K562 (cell line): ENCODE measurements around the gene MGA. TPM values are rescaled to one million over a fixed set of nuclear protein-coding genes. Genes with fewer than 3 reads are reported as not detected.
"Not testable (repeated sequence)": the region's sequence is repeated elsewhere in the genome, so short reads cannot be mapped to it uniquely, and the experiment has no call there.

Experiments used
- ATAC-seq: fragments of 200-7000 bp; cut with Tn5 transposase; 3 replicates; pipeline ENCODE4 v1.9.1; 2020; ENCODE audit warnings: moderate library complexity
- BruUV-seq: library from RNA; stranded (reverse); fragments of 400-500 nt; replicated peaks from 2 replicates; lab custom pipeline; 2021; lab: Mats Ljungman, UMichigan
- CTCF ChIA-PET: fragments of 300-600 bp; formaldehyde crosslinking; extraction: SDS; loops from one replicate; lab custom pipeline; 2021; ENCODE audit warnings: low intra/inter-chr PET ratio; lab: Yijun Ruan, JAX
- POLR2A ChIA-PET: fragments of 300-600, 350-650 bp; sonication (Branson Sonifier 250); formaldehyde crosslinking; extraction: SDS; loops from one replicate; lab custom pipeline; 2021; ENCODE audit warnings: antibody characterized with exemption, inconsistent platforms; lab: Yijun Ruan, JAX
- DNase-seq, 4 experiments: peaks; one replicate each; pipeline versions ENCODE4 v3.0.0 to v3.0.0-alpha.2; 2011 to 2018; ENCODE audit warnings: low spot score in 3 of 4, mixed read lengths in 3 of 4; ENCODE audit errors: extremely low read depth in 1 of 4
- FAIRE-seq: peaks from 2 replicates; lab custom pipeline; 2011; peaks lifted over from hg19 to GRCh38; lab: Jason Lieb, UNC
- H2AFZ ChIP-seq: 2 replicates; pipeline ENCODE4 v1.6.0; 2011; ENCODE audit warnings: low read depth, low read length, control low read depth, inconsistent platforms
- H3K27ac ChIP-seq: fragments of 200-600 bp; 3 replicates; pipeline ENCODE4 v1.8.0; 2011; ENCODE audit warnings: low read depth, mild to moderate bottlenecking, control low read depth, inconsistent platforms, low read length, moderate library complexity, mixed read lengths; ENCODE audit errors: extremely low read depth
- H3K27me3 ChIP-seq, 2 experiments: fragments of 300-600 bp in 1 of 2; 2 replicates in 1 of 2; 3 replicates in 1 of 2; pipeline versions ENCODE4 v1.6.0 to v1.8.0; 2011; ENCODE audit warnings: inconsistent platforms in 2 of 2, low read length in 2 of 2, mild to moderate bottlenecking in 1 of 2, mixed read lengths in 1 of 2, moderate library complexity in 1 of 2; ENCODE audit not compliant: control insufficient read depth in 2 of 2, insufficient read depth in 2 of 2
- H3K36me3 ChIP-seq: fragments of 300-600 bp; 3 replicates; pipeline ENCODE4 v1.8.0; 2011; ENCODE audit warnings: mild to moderate bottlenecking, low read length, inconsistent platforms; ENCODE audit not compliant: control insufficient read depth, insufficient read depth
- H3K4me1 ChIP-seq, 2 experiments: fragments of 200-600 bp in 1 of 2; replicated peaks in 1 of 2; 2 replicates in 1 of 2; 3 replicates in 1 of 2; pipeline versions ENCODE4 v1.5.1 to v1.8.0; 2011; ENCODE audit warnings: inconsistent platforms in 2 of 2, low read length in 2 of 2, mild to moderate bottlenecking in 1 of 2, mixed read lengths in 1 of 2, moderate library complexity in 1 of 2; ENCODE audit not compliant: control insufficient read depth in 2 of 2, insufficient read depth in 2 of 2
- H3K4me2 ChIP-seq: 2 replicates; pipeline ENCODE4 v1.6.1; 2011; ENCODE audit warnings: low read length, control low read depth, inconsistent platforms, mixed read lengths; ENCODE audit not compliant: insufficient read depth
- H3K4me3 ChIP-seq: fragments of 200-600 bp; sonication (generic), shearing (Covaris generic); 2 replicates; pipeline ENCODE4 v1.5.1; 2016; ENCODE audit warnings: control low read depth, inconsistent platforms
- H3K79me2 ChIP-seq: fragments of 200-600 bp; 3 replicates; pipeline ENCODE4 v1.8.0; 2011; ENCODE audit warnings: low read length, inconsistent platforms; ENCODE audit not compliant: control insufficient read depth, insufficient read depth
- H3K9ac ChIP-seq, 2 experiments: 2 replicates each; pipeline versions ENCODE4 v1.6.0 to v1.6.1; 2011; ENCODE audit warnings: low read depth in 2 of 2, low read length in 2 of 2, control low read depth in 1 of 2, inconsistent platforms in 1 of 2, mild to moderate bottlenecking in 1 of 2, mixed read lengths in 1 of 2; ENCODE audit not compliant: insufficient read depth in 1 of 2
- H3K9me1 ChIP-seq: one replicate; pipeline ENCODE4 v1.6.0; 2011; ENCODE audit warnings: inconsistent platforms, mild to moderate bottlenecking, low read length, moderate library complexity; ENCODE audit not compliant: control insufficient read depth, insufficient read depth
- H3K9me3 ChIP-seq: replicated peaks from 2 replicates; pipeline ENCODE4 v1.5.1; 2011; ENCODE audit warnings: low read depth, low read length, inconsistent platforms; ENCODE audit not compliant: control insufficient read depth, insufficient read depth
- H4K20me1 ChIP-seq: replicated peaks from 2 replicates; pipeline ENCODE4 v1.6.1; 2011; ENCODE audit warnings: low read length, inconsistent platforms, mixed read lengths; ENCODE audit not compliant: control insufficient read depth, insufficient read depth
- TEAD4 ChIP-seq, 2 experiments: sonication (generic) in 1 of 2; formaldehyde crosslinking in 1 of 2; IDR thresholded peaks; 2 replicates each; pipeline versions ENCODE4 v1.6.1 to v1.8.0; 2012 to 2022; ENCODE audit warnings: borderline replicate concordance in 1 of 2, inconsistent platforms in 1 of 2, low read length in 1 of 2, mild to moderate bottlenecking in 1 of 2, missing genetic modification reagents in 1 of 2
- ZNF12 ChIP-seq: sonication (generic); formaldehyde crosslinking; IDR thresholded peaks from 2 replicates; pipeline ENCODE4 v1.4.0; 2020; ENCODE audit warnings: mild to moderate bottlenecking, missing genetic modification reagents
- WGBS: fragments of 100-300 bp; shearing (Covaris generic); methylation state at CpG from one replicate; pipeline ENCODE4 v1.1.6; 2016; ENCODE audit warnings: low coverage, mixed read lengths; ENCODE audit not compliant: insufficient coverage; ENCODE audit errors: missing lambda C conversion rate; 5-methylcytosine and 5-hydroxymethylcytosine counted together
- in situ Hi-C: fragments of 300-500 bp; cut with MboI; formaldehyde crosslinking; loops from 4 replicates; pipeline ENCODE4 v1.15.0; 2018; ENCODE audit warnings: inconsistent platforms, mixed read lengths
- intact Hi-C: fragments of 100-400 bp; cut with micrococcal nuclease; formaldehyde crosslinking; loops from 2 replicates; pipeline ENCODE4 v1.14.2; 2022
- polyA plus RNA-seq, 8 experiments: library from polyadenylated mRNA; depleted of rRNA in 4 of 8; stranded (reverse) in 5 of 8; unstranded in 3 of 8; fragments of >200 nt; fragmentation: Nextera tagmentation in 2 of 8; fragmentation: Illumina TruSeq in 1 of 8; extraction: Ambion mirVana in 2 of 8; extraction: Trizol in 1 of 8; gene quantifications; 2 replicates each; pipeline versions ENCODE4 v1.2.1 to v1.2.3, GENCODE V29; 2011 to 2014; ENCODE audit warnings: inconsistent platforms in 1 of 8, missing spikeins in 1 of 8
- total RNA-seq, 7 experiments: library from RNA; depleted of rRNA in 6 of 7; stranded (reverse); fragments of >200 nt in 6 of 7; fragmentation: Illumina TruSeq in 2 of 7; extraction: Trizol in 2 of 7; gene quantifications; 2 replicates each; pipeline versions ENCODE4 v1.2.1 to v1.2.3, GENCODE V29; 2011 to 2021; ENCODE audit warnings: low replicate concordance in 1 of 7

MGA gene
- total and polyA plus RNA-seq, 9 of the 15 experiments (the other 6 are each of a cell fraction or from before 2014, with no cell fraction given), result 4.7 to 56.1 (median 21.1) TPM

- Histone ChIP-seq H3K4me2 (no peak overlapping the region), H4K20me1 (no peaks in the 10 kb centered on the region), H3K36me3 (peaks cover 35% of the 10 kb centered on the region), H3K4me1 (no peaks in the 10 kb centered on the region; a peak in 2 of 5 replicates), H3K9me1 (no peaks in the 10 kb centered on the region), H3K4me3 (no peak overlapping the region), H3K9ac (no peak overlapping the region), H3K79me2 (no peaks in the 10 kb centered on the region), H3K27ac (no peak overlapping the region), H3K9me3 (no peaks in the 10 kb centered on the region), H2AFZ (no peak overlapping the region), H3K27me3 (no peaks in the 10 kb centered on the region)
- BruUV-seq, result no TSS peak
- intact Hi-C loops, result no loop called here
- 83% methylated on average over 3 of the region's 3 CpGs for WGBS
- TF ChIP-seq ZNF12 (CRISPR knock-in tag) (no peak), TEAD4 (IDR thresholded peaks at IDR 0.05; ENCODE audit: low read length) (0 out of 2 replicates have a peak, but pooled peaks have one; percentile 31), TEAD4 (CRISPR knock-in tag; IDR thresholded peaks at IDR 0.05; ENCODE audit: borderline replicate concordance) (no peak)
- POLR2A ChIA-PET, result interaction anchor here (0.7 kb wide), 1 partner anchor 8 kb away, joined by 3 read pairs; no protein-coding TSS in a partner anchor
- no peak for DNase-seq
- ATAC-seq, result no peak
- FAIRE-seq, result no peak
- CTCF ChIA-PET, result no interaction called here
- in situ Hi-C loops, result no loop called here
These were observed 66.9 kb downstream of the MGA start for GRCh38 chr15:41727143-41727542.

GRCh38 chr15:41728061-41728460 lies 67.9 kb downstream of the MGA start:
- H3K79me2 ChIP-seq, H3K27ac ChIP-seq, ATAC-seq, DNase-seq, H3K4me1 ChIP-seq, H3K4me2 ChIP-seq, in situ Hi-C loops, BruUV-seq, H3K4me3 ChIP-seq, FAIRE-seq, H3K27me3 ChIP-seq, H3K9ac ChIP-seq, H3K9me3 ChIP-seq, H2AFZ ChIP-seq, CTCF ChIA-PET, H4K20me1 ChIP-seq, intact Hi-C loops, H3K9me1 ChIP-seq: not testable (repeated sequence)
- 89% methylated on average over 10 of the region's 11 CpGs for WGBS
- peaks cover 41% of the 10 kb centered on the region for H3K36me3 ChIP-seq
- POLR2A ChIA-PET, result interaction anchor here (0.6 kb wide), 1 partner anchor 76 kb away, joined by 3 read pairs; no protein-coding TSS in a partner anchor
